VCaP (cell line): ENCODE data around the gene VPS4A.
"Not testable (repeated sequence)": the region's sequence is repeated elsewhere in the genome, so short reads cannot be mapped to it uniquely, and the experiment has no call there.

Source experiments
- H3K27ac ChIP-seq: fragments of 450-650 bp; 2 replicates; pipeline ENCODE4 v1.5.1; 2017
- CTCF ChIP-seq: fragments of 450-650 bp; conservative IDR thresholded peaks from 2 replicates; pipeline ENCODE4 v1.5.1; 2017; ENCODE audit warnings: mild to moderate bottlenecking, moderate library complexity

The VPS4A gene

GRCh38 chr16:69344171-69344570 lies 33.0 kb downstream of the VPS4A start:
- H3K27ac ChIP-seq = no peak overlapping the region
- TF ChIP-seq CTCF = no peak

DNA sequence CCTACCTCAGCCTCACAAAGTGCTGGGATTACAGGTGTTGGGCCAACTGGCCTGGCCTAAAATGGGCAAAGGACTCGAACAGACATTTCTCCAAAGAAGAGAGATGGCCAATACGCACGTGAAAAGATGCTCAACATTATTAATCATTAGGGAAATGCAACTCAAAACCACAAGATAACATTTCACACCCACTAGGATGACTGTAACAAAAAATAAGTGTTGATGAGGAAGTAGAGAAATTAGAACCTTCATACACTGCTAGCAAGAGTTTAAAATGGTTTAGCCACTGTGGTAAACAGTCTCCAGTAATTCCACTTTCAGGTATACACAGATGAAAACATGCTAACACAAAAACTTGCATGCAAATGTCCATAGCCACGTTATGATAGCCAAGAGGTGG lies 34.8 kb downstream of the VPS4A start:
- no peak for TF ChIP-seq CTCF
- H3K27ac ChIP-seq = no peak overlapping the region

GRCh38 chr16:69346683-69347082 lies 35.5 kb downstream of the VPS4A start:
- TF ChIP-seq CTCF = no peak
- no peak overlapping the region for H3K27ac ChIP-seq

GRCh38 chr16:69348222-69348621 lies 37.1 kb downstream of the VPS4A start:
- TF ChIP-seq CTCF = no peak
- no peak overlapping the region for H3K27ac ChIP-seq

GRCh38 chr16:69349536-69349935 lies 38.4 kb downstream of the VPS4A start:
- H3K27ac ChIP-seq = peak overlapping the region; percentile 74
- TF ChIP-seq CTCF = no peak

GRCh38 chr16:69350536-69351133 lies 39.5 kb downstream of the VPS4A start:
- TF ChIP-seq CTCF = no peak
- peak overlapping the region; percentile 74 for H3K27ac ChIP-seq

DNA sequence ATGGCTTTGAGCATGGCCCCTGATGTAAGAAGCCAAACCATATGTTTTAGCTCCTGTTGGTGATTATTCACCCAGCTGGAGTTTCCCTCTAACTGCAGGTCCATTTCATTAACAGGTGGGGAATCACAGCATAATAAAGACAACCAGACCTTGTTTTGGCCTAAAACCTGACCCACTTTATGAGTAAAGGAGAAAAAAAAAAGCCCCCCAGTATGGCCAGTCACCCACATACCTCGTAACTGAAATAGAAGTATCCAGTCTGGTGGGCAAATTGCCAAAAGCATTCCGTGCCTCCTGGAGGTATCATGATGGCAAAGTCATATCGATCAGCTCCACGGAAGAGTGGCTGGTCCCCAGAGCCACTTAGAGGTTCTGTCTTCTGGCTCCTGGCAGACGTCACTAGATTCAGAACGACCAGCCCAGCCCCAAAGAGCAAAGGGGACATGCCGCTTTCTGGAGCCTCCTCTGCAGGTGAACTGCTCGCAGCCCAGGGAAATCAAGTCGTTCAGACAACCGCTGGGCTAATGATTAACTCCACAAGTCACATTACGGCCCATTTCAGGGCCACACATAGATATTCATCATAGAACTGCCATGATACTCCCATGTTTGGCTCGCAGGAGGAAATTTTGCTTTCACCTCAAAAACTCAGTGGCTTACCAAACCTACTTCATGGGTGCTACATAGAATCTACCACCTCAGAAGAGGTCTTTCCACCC lies 40.3 kb downstream of the VPS4A start, which contains the start of gene TMED6:
TMED6 (minus strand) TSS at position 478 of the 719 bp plus-strand sequence; CDS start at position 445, 33 bp downstream.
- TF ChIP-seq CTCF = no peak
- H3K27ac ChIP-seq = peak within 1 kb of the TSS; percentile 74

GRCh38 chr16:69360070-69360469 lies 48.9 kb downstream of the VPS4A start:
- not testable (repeated sequence) for H3K27ac ChIP-seq
